22Rv1 (cell line): ENCODE measurements around the gene CXCL3.

Experiments used
- CTCF ChIP-seq: fragments of 450-650 bp; IDR thresholded peaks from 2 replicates; pipeline ENCODE4 v1.5.1; 2017; ENCODE audit warnings: mild to moderate bottlenecking
- ZFX ChIP-seq: fragments of 450-650 bp; IDR thresholded peaks from 2 replicates; pipeline ENCODE4 v1.6.1; 2017; ENCODE audit warnings: antibody characterized with exemption, borderline replicate concordance

GRCh38 chr4:74061430-74061829 is 22.9 kb upstream of the CXCL3 start:
- TF ChIP-seq CTCF: no peak
- TF ChIP-seq ZFX: no peak
